HFFc6 (cell line): Measurements from ENCODE around the gene IFRD1. TPM values are rescaled to one million over a fixed set of nuclear protein-coding genes. Genes with fewer than 3 reads are reported as not detected.
A peak's percentile ranks its signal among the peaks of the same experiment; 100 is the strongest.

Source experiments
- DNase-seq: peaks from one replicate; pipeline ENCODE4 v3.0.0-alpha.2; 2018
- H3K27ac Mint-ChIP-seq: 2 replicates; pipeline ENCODE4 v1.8.0; 2020; ENCODE audit warnings: mild to moderate bottlenecking, mixed read lengths
- H3K27me3 Mint-ChIP-seq: 2 replicates; pipeline ENCODE4 v1.8.0; 2021; ENCODE audit warnings: mild to moderate bottlenecking, moderate library complexity, mixed read lengths; ENCODE audit not compliant: insufficient read depth
- H3K36me3 Mint-ChIP-seq: 2 replicates; pipeline ENCODE4 v1.8.0; 2021; ENCODE audit warnings: low read depth, mixed read lengths
- H3K4me1 Mint-ChIP-seq: 2 replicates; pipeline ENCODE4 v1.8.0; 2020; ENCODE audit warnings: low read depth, mixed read lengths
- H3K4me3 Mint-ChIP-seq: 2 replicates; pipeline ENCODE4 v1.8.0; 2020; ENCODE audit warnings: mild to moderate bottlenecking, moderate library complexity, mixed read lengths
- H3K9me3 Mint-ChIP-seq: 2 replicates; pipeline ENCODE4 v1.8.0; 2020; ENCODE audit warnings: mild to moderate bottlenecking, mixed read lengths
- total RNA-seq, 6 experiments: library from RNA; stranded (reverse); fragmentation: NEBNext Ultra II Directional; extraction: Animal tissue kit (Norgen Biotek cat#: 25700); gene quantifications; 2 replicates in 1 of 6; 3 replicates in 5 of 6; pipeline ENCODE4 v1.2.3, GENCODE V29; 2021
- TF ChIP-seq, protein P1 (sequence below): fragments of 200-600 bp; sonication (generic); IDR thresholded peaks from 2 replicates; pipeline ENCODE4 v1.5.0; 2021; ENCODE audit warnings: antibody characterized with exemption, mild to moderate bottlenecking

IFRD1 gene
- total RNA-seq, 6 experiments from 2014 or later, result 25.4 to 30.0 (median 27.5) TPM

- Mint-ChIP-seq H3K27me3 (no peaks in the 10 kb centered on the region; the same call in 1 of the 2 replicates), H3K36me3 (no peaks in the 10 kb centered on the region), H3K9me3 (no peaks in the 10 kb centered on the region), H3K4me3 (peak overlapping the region; percentile 65), H3K27ac (peak overlapping the region; percentile 90), H3K4me1 (peaks cover 54% of the 10 kb centered on the region)
- TF ChIP-seq, protein P1, sequence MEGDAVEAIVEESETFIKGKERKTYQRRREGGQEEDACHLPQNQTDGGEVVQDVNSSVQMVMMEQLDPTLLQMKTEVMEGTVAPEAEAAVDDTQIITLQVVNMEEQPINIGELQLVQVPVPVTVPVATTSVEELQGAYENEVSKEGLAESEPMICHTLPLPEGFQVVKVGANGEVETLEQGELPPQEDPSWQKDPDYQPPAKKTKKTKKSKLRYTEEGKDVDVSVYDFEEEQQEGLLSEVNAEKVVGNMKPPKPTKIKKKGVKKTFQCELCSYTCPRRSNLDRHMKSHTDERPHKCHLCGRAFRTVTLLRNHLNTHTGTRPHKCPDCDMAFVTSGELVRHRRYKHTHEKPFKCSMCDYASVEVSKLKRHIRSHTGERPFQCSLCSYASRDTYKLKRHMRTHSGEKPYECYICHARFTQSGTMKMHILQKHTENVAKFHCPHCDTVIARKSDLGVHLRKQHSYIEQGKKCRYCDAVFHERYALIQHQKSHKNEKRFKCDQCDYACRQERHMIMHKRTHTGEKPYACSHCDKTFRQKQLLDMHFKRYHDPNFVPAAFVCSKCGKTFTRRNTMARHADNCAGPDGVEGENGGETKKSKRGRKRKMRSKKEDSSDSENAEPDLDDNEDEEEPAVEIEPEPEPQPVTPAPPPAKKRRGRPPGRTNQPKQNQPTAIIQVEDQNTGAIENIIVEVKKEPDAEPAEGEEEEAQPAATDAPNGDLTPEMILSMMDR, result no peak
- DNase-seq, result peak; percentile 94
These were observed 31.8 kb downstream of the IFRD1 start for GRCh38 chr7:112481833-112482670.

DNA sequence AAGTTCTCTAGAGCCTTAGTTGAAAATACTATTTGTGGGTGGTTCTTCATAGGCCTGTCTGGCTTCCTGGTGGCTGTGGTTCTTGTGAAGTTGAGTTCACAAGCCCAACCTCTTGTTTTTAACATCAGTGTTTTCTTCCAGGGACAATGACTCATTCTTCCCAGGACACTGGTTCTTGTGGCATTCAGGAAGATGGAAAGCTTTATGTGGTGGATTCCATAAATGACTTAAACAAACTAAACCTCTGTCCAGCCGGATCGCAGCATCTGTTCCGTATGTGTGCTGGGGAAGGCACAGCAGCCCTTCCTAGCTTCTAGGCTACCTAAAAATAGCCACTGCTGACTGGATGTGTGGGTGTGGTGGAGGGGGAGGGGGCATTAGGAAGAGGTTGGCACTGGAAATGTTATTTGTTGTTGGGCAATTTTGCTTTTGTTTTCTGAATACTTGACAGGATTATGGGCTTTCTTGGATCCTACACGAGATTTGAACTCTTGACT lies 34.5 kb downstream of the IFRD1 start:
- H3K36me3 Mint-ChIP-seq, result peaks cover 3% of the 10 kb centered on the region
- peaks cover 54% of the 10 kb centered on the region for H3K4me1 Mint-ChIP-seq
- DNase-seq, result peak; percentile 96
- no peaks in the 10 kb centered on the region for H3K9me3 Mint-ChIP-seq
- TF ChIP-seq, protein P1, result no peak
- no peaks in the 10 kb centered on the region; the same call in 1 of the 2 replicates for H3K27me3 Mint-ChIP-seq
- peak overlapping the region; percentile 83 for H3K27ac Mint-ChIP-seq
- peak overlapping the region; percentile 66 for H3K4me3 Mint-ChIP-seq

- TF ChIP-seq, protein P1, result no peak
- no peak for DNase-seq
- H3K9me3 Mint-ChIP-seq, result no peaks in the 10 kb centered on the region
- H3K27me3 Mint-ChIP-seq, result no peaks in the 10 kb centered on the region; the same call in 1 of the 2 replicates
- no peak overlapping the region for H3K4me3 Mint-ChIP-seq
- H3K36me3 Mint-ChIP-seq, result peaks cover 8% of the 10 kb centered on the region
- peaks cover 49% of the 10 kb centered on the region for H3K4me1 Mint-ChIP-seq
- H3K27ac Mint-ChIP-seq, result no peak overlapping the region
These were observed 35.5 kb downstream of the IFRD1 start for GRCh38 chr7:112485766-112486165.

DNA sequence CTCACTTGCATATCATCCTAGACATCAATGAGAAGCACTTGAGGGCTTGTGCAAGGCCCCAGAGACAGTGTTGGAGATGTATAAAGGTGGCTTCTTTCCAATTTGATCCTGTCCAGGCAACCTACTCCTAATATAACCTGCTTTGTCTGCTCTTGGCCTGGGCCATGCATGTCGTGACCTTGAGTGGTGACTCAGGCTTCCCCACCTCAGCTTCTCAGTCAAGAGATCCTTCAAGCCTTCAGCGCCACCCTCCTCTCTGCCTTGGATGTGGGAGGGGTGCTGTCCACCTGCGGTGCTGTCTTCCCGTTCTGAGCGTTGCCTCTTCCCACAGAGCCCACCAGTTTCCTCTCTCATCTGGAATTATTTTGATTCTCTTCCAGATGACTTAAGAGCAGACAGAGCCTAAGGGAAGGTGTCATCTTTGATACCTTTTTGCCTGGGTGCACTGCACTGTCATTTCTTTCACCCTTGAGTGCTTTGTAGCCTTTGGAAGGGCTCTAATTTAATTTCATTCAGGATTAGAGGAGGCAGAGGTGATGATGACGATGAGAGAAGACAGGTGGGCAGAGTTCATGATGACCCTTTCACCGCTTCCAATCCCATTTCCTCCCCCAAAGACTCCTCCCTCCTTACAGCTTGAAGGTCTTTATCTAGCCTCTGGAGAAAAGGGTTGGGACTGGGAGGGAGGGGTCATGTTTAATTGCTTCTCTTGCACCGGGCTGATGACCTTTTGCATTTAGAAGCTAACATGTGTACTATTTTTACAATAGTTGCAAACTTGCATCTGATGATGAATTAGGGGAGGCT lies 37.4 kb downstream of the IFRD1 start:
- no peak overlapping the region for H3K4me3 Mint-ChIP-seq
- H3K9me3 Mint-ChIP-seq, result no peaks in the 10 kb centered on the region
- H3K36me3 Mint-ChIP-seq, result peaks cover 8% of the 10 kb centered on the region
- no peak for DNase-seq
- H3K27me3 Mint-ChIP-seq, result no peaks in the 10 kb centered on the region; the same call in 1 of the 2 replicates
- TF ChIP-seq, protein P1, result no peak
- H3K27ac Mint-ChIP-seq, result no peak overlapping the region
- peaks cover 30% of the 10 kb centered on the region for H3K4me1 Mint-ChIP-seq

DNA sequence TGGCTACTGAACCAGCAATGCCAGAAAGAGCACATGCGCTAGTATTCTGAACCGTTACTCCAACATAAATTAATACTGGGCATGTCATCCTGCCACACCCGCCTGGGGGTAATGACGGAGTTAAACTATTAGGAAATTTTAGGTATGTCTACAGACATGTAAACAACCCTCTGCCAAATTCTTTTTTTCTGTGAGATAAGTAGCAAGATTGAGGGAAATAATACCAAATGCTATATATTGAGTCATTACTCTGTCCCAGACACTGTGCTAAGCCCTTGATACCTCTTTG lies 37.9 kb downstream of the IFRD1 start:
- Mint-ChIP-seq H3K4me3 (no peak overlapping the region), H3K36me3 (peaks cover 8% of the 10 kb centered on the region), H3K9me3 (no peaks in the 10 kb centered on the region), H3K4me1 (peaks cover 25% of the 10 kb centered on the region), H3K27ac (no peak overlapping the region), H3K27me3 (no peaks in the 10 kb centered on the region; the same call in 1 of the 2 replicates)
- no peak for DNase-seq
- TF ChIP-seq, protein P1, result no peak
